Measurements from ENCODE around the gene RAD9A. TPM values are rescaled to one million over a fixed set of nuclear protein-coding genes. Genes with fewer than 3 reads are reported as not detected.
A peak's percentile ranks its signal among the peaks of the same experiment; 100 is the strongest.

The RAD9A gene
- total and polyA plus RNA-seq, 9 of the 15 experiments (the other 6 are each of a cell fraction or from before 2014, with no cell fraction given) = 1.4 to 41.2 (median 16.1) TPM

GRCh38 chr11:67382276-67383136 lies 9.3 kb upstream of the RAD9A start (continued):
- TF ChIP-seq FOXP4 (CRISPR knock-in tag; IDR thresholded peaks at IDR 0.05; ENCODE audit: borderline replicate concordance) (0 out of 2 replicates have a peak, but pooled peaks have one; percentile 49), MYC (IDR thresholded peaks at IDR 0.05; ENCODE audit: low read depth, low read length) (0 out of 2 replicates have a peak, but pooled peaks have one; percentile 35), MYC (CRISPR knock-in tag; IDR thresholded peaks at IDR 0.05; ENCODE audit: borderline replicate concordance, low read depth) (no peak), RBM25 (IDR thresholded peaks at IDR 0.05; ENCODE audit: low read depth, low read length, severe bottlenecking) (peak; percentile 66), TEAD1 (CRISPR knock-in tag; IDR thresholded peaks at IDR 0.05) (0 out of 4 replicates have a peak, but pooled peaks of 1 of the 2 experiments have one; percentile 48), CTBP1 (IDR thresholded peaks at IDR 0.05; ENCODE audit: borderline replicate concordance) (peak; percentile 76; the same call in 1 of the 2 replicates), ARID1B (IDR thresholded peaks at IDR 0.05) (peak; percentile 41; the same call in 1 of the 2 replicates), ZFP36 (IDR thresholded peaks at IDR 0.05; ENCODE audit: low read depth, low read length, partially characterized antibody) (peak; percentile 90), SMC3 (conservative IDR thresholded peaks at IDR 0.05; ENCODE audit: insufficient read depth, low read depth, low read length) (peak; percentile 99), EP300 (IDR thresholded peaks at IDR 0.05; ENCODE audit: low read length) (peak; percentile 28; the same call in 1 of the 2 replicates), RBFOX2 (IDR thresholded peaks at IDR 0.05; ENCODE audit: low read depth, low read length) (no peak), NEUROD1 (IDR thresholded peaks at IDR 0.05; ENCODE audit: borderline replicate concordance, low read depth, low read length, partially characterized antibody) (no peak), ARID2 (IDR thresholded peaks at IDR 0.05) (peak; percentile 98), TFAM (CRISPR knock-in tag; conservative IDR thresholded peaks at IDR 0.05) (no peak), RBM39 (optimal IDR thresholded peaks at IDR 0.05; ENCODE audit: low read depth, low read length) (peak; percentile 51), RBM22 (IDR thresholded peaks at IDR 0.05; ENCODE audit: low read depth, low read length, poor library complexity, severe bottlenecking) (no peak), ZNF384 (IDR thresholded peaks at IDR 0.05; ENCODE audit: low read depth, low read length) (0 out of 2 replicates have a peak, but pooled peaks have one; percentile 9), STAG1 (CRISPR knock-in tag; IDR thresholded peaks at IDR 0.05; ENCODE audit: borderline replicate concordance) (peak; percentile 90; the same call in 1 of the 2 replicates), RHOXF2B (CRISPR knock-in tag; conservative IDR thresholded peaks at IDR 0.05) (0 out of 2 replicates have a peak, but pooled peaks have one; percentile 9), MBD1 (CRISPR knock-in tag; IDR thresholded peaks at IDR 0.05) (no peak), ZFX (CRISPR knock-in tag; IDR thresholded peaks at IDR 0.05) (peak; percentile 48; the same call in 1 of the 2 replicates), CXXC5 (CRISPR knock-in tag; IDR thresholded peaks at IDR 0.05) (0 out of 2 replicates have a peak, but pooled peaks have one; percentile 7), NBN (IDR thresholded peaks at IDR 0.05; ENCODE audit: low read depth) (0 out of 2 replicates have a peak, but pooled peaks have one; percentile 35), ARNT (IDR thresholded peaks at IDR 0.05) (peak in 1 of 2 experiments; percentile 45; a peak in 1 of 4 replicates)
